GM03348 (cell line): ENCODE results near the gene CFAP206.
A peak's percentile ranks its signal among the peaks of the same experiment; 100 is the strongest.

Experiments used
- DNase-seq: peaks from one replicate; pipeline ENCODE4 v3.0.0; 2012; ENCODE audit warnings: low spot score

Gene CFAP206

GRCh38 chr6:87407901-87408720 lies at the start of gene CFAP206:
CFAP206 (plus strand) TSS chr6:87407972; CDS start chr6:87409840, 1,868 bp downstream.
- DNase-seq: peak; percentile 95

- no peak for DNase-seq
These were observed 43.0 kb upstream of the CFAP206 start for GRCh38 chr6:87364602-87365252.

GRCh38 chr6:87366072-87366827 lies 41.5 kb upstream of the CFAP206 start:
- no peak for DNase-seq

GRCh38 chr6:87366899-87367298 lies 40.9 kb upstream of the CFAP206 start:
- DNase-seq: no peak

- no peak for DNase-seq
These were observed 34.4 kb upstream of the CFAP206 start for GRCh38 chr6:87373377-87373776.

- no peak for DNase-seq
These were observed 32.5 kb upstream of the CFAP206 start for GRCh38 chr6:87375315-87375714.

- no peak for DNase-seq
These were observed 31.1 kb upstream of the CFAP206 start for GRCh38 chr6:87376643-87377042.

GRCh38 chr6:87378947-87379346 lies 28.8 kb upstream of the CFAP206 start:
- DNase-seq: peak; percentile 22

GRCh38 chr6:87382861-87383260 lies 24.9 kb upstream of the CFAP206 start:
- no peak for DNase-seq

- DNase-seq: no peak
These were observed 23.7 kb upstream of the CFAP206 start for GRCh38 chr6:87384038-87384437.

GRCh38 chr6:87384449-87384848 lies 23.3 kb upstream of the CFAP206 start:
- DNase-seq: no peak

GRCh38 chr6:87391334-87391733 lies 16.4 kb upstream of the CFAP206 start:
- peak; percentile 35 for DNase-seq

- peak; percentile 47 for DNase-seq
These were observed 14.6 kb upstream of the CFAP206 start for GRCh38 chr6:87393026-87393622.

- DNase-seq: no peak
These were observed 12.3 kb upstream of the CFAP206 start for GRCh38 chr6:87395431-87395830.

GRCh38 chr6:87396595-87397392 lies 11.0 kb upstream of the CFAP206 start:
- DNase-seq: no peak

- DNase-seq: no peak
These were observed 10.1 kb upstream of the CFAP206 start for GRCh38 chr6:87397656-87398055.

- no peak for DNase-seq
These were observed 5.9 kb upstream of the CFAP206 start for GRCh38 chr6:87401832-87402231.

- no peak for DNase-seq
These were observed 241 bp upstream of the CFAP206 start for GRCh38 chr6:87407561-87407900.

- no peak for DNase-seq
These were observed 966 bp downstream of the CFAP206 start for GRCh38 chr6:87408721-87409155.

GRCh38 chr6:87419266-87419665 lies 11.5 kb downstream of the CFAP206 start:
- DNase-seq: no peak

GRCh38 chr6:87420360-87420759 lies 12.6 kb downstream of the CFAP206 start:
- DNase-seq: no peak

GRCh38 chr6:87421576-87421975 lies 13.8 kb downstream of the CFAP206 start:
- DNase-seq: no peak
